Measurements from ENCODE around the gene FAM163B. TPM values are rescaled to one million over a fixed set of nuclear protein-coding genes. Genes with fewer than 3 reads are reported as not detected.

FAM163B gene
- 0.68 and 1.0 TPM in 2 replicates for total RNA-seq
- 0.35 TPM in 1 of 2 replicates, not detected in the other for polyA plus RNA-seq

GRCh38 chr9:133609311-133610098 is at the start of gene FAM163B:
TSS of gene FAM163B (minus strand) at chr9:133609389. CDS start at chr9:133580223, 29,166 bp downstream.
- H3K4me2 ChIP-seq, result peak within 1 kb of the TSS; percentile 72

GRCh38 chr9:133657120-133657661 is 48.0 kb upstream of the FAM163B start:
- H3K36me3 ChIP-seq (replicated peaks; ENCODE audit: insufficient read depth, low read depth), result no peaks in the 10 kb centered on the region
- peaks cover 4% of the 10 kb centered on the region for H3K27me3 ChIP-seq
- no peak for DNase-seq (ENCODE audit: low spot score)
- H3K27ac ChIP-seq, result no peak overlapping the region
- H3K79me2 ChIP-seq, result no peaks in the 10 kb centered on the region
- H2AFZ ChIP-seq, result no peak overlapping the region
- H4K20me1 ChIP-seq (ENCODE audit: insufficient read depth, poor library complexity, severe bottlenecking), result no peaks in the 10 kb centered on the region
- H3K4me2 ChIP-seq, result no peak overlapping the region
- no peaks in the 10 kb centered on the region for H3K9me3 ChIP-seq (ENCODE audit: low read depth)
- peaks cover 8% of the 10 kb centered on the region for H3K4me1 ChIP-seq (ENCODE audit: insufficient read depth)
- no peak for TF ChIP-seq EZH2 (IDR thresholded peaks at IDR 0.05; ENCODE audit: borderline replicate concordance)
- no peak for TF ChIP-seq EZH2phosphoT487 (IDR thresholded peaks at IDR 0.05; ENCODE audit: low read depth, severe bottlenecking, unreplicated experiment)
- no peak for TF ChIP-seq CTCF (IDR thresholded peaks at IDR 0.05; ENCODE audit: poor library complexity)
- no peak overlapping the region for H3K4me3 ChIP-seq
- WGBS (ENCODE audit: low lambda C conversion rate, missing lambda C conversion rate), result 91% methylated on average over 11 of the region's 13 CpGs
- H3K9me2 ChIP-seq (replicated peaks; ENCODE audit: insufficient read depth), result no peaks in the 10 kb centered on the region

More at GRCh38 chr9:133609311-133610098, at the start of gene FAM163B:
- Histone ChIP-seq H3K36me3 (replicated peaks; ENCODE audit: insufficient read depth, low read depth) (no peaks in the 10 kb centered on the region), H2AFZ (no peak within 1 kb of the TSS), H3K4me3 (no peak within 1 kb of the TSS), H3K27me3 (peaks cover 53% of the 10 kb centered on the region), H3K27ac (no peak within 1 kb of the TSS), H4K20me1 (ENCODE audit: insufficient read depth, poor library complexity, severe bottlenecking) (no peaks in the 10 kb centered on the region), H3K79me2 (no peaks in the 10 kb centered on the region), H3K4me1 (ENCODE audit: insufficient read depth) (no peaks in the 10 kb centered on the region), H3K9me2 (replicated peaks; ENCODE audit: insufficient read depth) (no peaks in the 10 kb centered on the region), H3K9me3 (ENCODE audit: low read depth) (no peaks in the 10 kb centered on the region)
- 12% methylated on average over 61 of the region's 61 CpGs for WGBS (ENCODE audit: low lambda C conversion rate, missing lambda C conversion rate)
- TF ChIP-seq EZH2phosphoT487 (IDR thresholded peaks at IDR 0.05; ENCODE audit: low read depth, severe bottlenecking, unreplicated experiment) (no peak), CTCF (IDR thresholded peaks at IDR 0.05; ENCODE audit: poor library complexity) (no peak), EZH2 (IDR thresholded peaks at IDR 0.05; ENCODE audit: borderline replicate concordance) (no peak)
- DNase-seq (ENCODE audit: low spot score), result peak; percentile 86

- no peak overlapping the region for H3K4me3 ChIP-seq
- H3K27me3 ChIP-seq, result peaks cover 4% of the 10 kb centered on the region
- H2AFZ ChIP-seq, result no peak overlapping the region
- DNase-seq (ENCODE audit: low spot score), result no peak
- no peaks in the 10 kb centered on the region for H4K20me1 ChIP-seq (ENCODE audit: insufficient read depth, poor library complexity, severe bottlenecking)
- H3K9me2 ChIP-seq (replicated peaks; ENCODE audit: insufficient read depth), result no peaks in the 10 kb centered on the region
- no peaks in the 10 kb centered on the region for H3K9me3 ChIP-seq (ENCODE audit: low read depth)
- H3K27ac ChIP-seq, result no peak overlapping the region
- no peaks in the 10 kb centered on the region for H3K36me3 ChIP-seq (replicated peaks; ENCODE audit: insufficient read depth, low read depth)
- no peak overlapping the region for H3K4me2 ChIP-seq
- WGBS (ENCODE audit: low lambda C conversion rate, missing lambda C conversion rate), result 81% methylated on average over 36 of the region's 36 CpGs
- TF ChIP-seq EZH2phosphoT487 (IDR thresholded peaks at IDR 0.05; ENCODE audit: low read depth, severe bottlenecking, unreplicated experiment) (no peak), CTCF (IDR thresholded peaks at IDR 0.05; ENCODE audit: poor library complexity) (no peak), EZH2 (IDR thresholded peaks at IDR 0.05; ENCODE audit: borderline replicate concordance) (no peak)
- H3K79me2 ChIP-seq, result no peaks in the 10 kb centered on the region
- H3K4me1 ChIP-seq (ENCODE audit: insufficient read depth), result peaks cover 8% of the 10 kb centered on the region
Observed at GRCh38 chr9:133656211-133657119, 47.3 kb upstream of the FAM163B start.

Data from hepatocyte (in vitro differentiated cells).